K562 (cell line): ENCODE results near the gene SPHK2. TPM values are rescaled to one million over a fixed set of nuclear protein-coding genes. Genes with fewer than 3 reads are reported as not detected.

Source experiments
- ARHGAP35 ChIP-seq: fragments of 450-650 bp; IDR thresholded peaks from 2 replicates; pipeline ENCODE4 v1.6.1; 2018; ENCODE audit not compliant: partially characterized antibody
- HMG20A ChIP-seq: fragments of 450-650 bp; formaldehyde crosslinking; conservative IDR thresholded peaks from 2 replicates; pipeline ENCODE4 v1.4.0; 2020; ENCODE audit warnings: mild to moderate bottlenecking, mixed read lengths
- RAD21 ChIP-seq, 2 experiments: fragments of 250-450 bp in 1 of 2; fragments of 450-650 bp in 1 of 2; sonication (Bioruptor Pico) in 1 of 2; formaldehyde crosslinking in 1 of 2; IDR thresholded peaks in 1 of 2; conservative IDR thresholded peaks in 1 of 2; 2 replicates each; pipeline versions ENCODE4 v1.4.0 to v1.8.0; 2020 to 2022; ENCODE audit warnings: mild to moderate bottlenecking in 2 of 2, moderate library complexity in 1 of 2
- RFX7 ChIP-seq: fragments of 250-450 bp; sonication (Bioruptor Pico); IDR thresholded peaks from 2 replicates; pipeline ENCODE4 v1.5.1; 2021; ENCODE audit warnings: mild to moderate bottlenecking
- TBL1XR1 ChIP-seq, 2 experiments: IDR thresholded peaks; 2 replicates each; pipeline ENCODE4 v1.6.1; 2012; ENCODE audit warnings: improper control_type of control experiment in 2 of 2, low read length in 2 of 2, mild to moderate bottlenecking in 1 of 2
- TFAM ChIP-seq: fragments of 250-450 bp; sonication (Bioruptor Pico); conservative IDR thresholded peaks from 2 replicates; pipeline ENCODE4 v1.5.0; 2021; ENCODE audit warnings: mild to moderate bottlenecking, moderate library complexity
- ZBTB33 ChIP-seq: sonication (generic); formaldehyde crosslinking; IDR thresholded peaks from 2 replicates; pipeline ENCODE4 v1.8.1; 2023; ENCODE audit warnings: mild to moderate bottlenecking, missing genetic modification reagents
- ZKSCAN8 ChIP-seq: fragments of 200-800 bp; sonication (Bioruptor generic); IDR thresholded peaks from 2 replicates; pipeline ENCODE4 v1.6.1; 2016; ENCODE audit warnings: missing genetic modification characterization, missing compliant biosample characterization
- ZNF121 ChIP-seq: sonication (generic); formaldehyde crosslinking; conservative IDR thresholded peaks from 2 replicates; pipeline ENCODE4 v1.8.0; 2022; ENCODE audit warnings: missing genetic modification reagents
- ZNF586 ChIP-seq: fragments of 450-650 bp; formaldehyde crosslinking; conservative IDR thresholded peaks from 2 replicates; pipeline ENCODE4 v1.4.0; 2020; ENCODE audit warnings: mild to moderate bottlenecking, moderate library complexity
- polyA plus RNA-seq, 8 experiments: library from polyadenylated mRNA; depleted of rRNA in 4 of 8; stranded (reverse) in 5 of 8; unstranded in 3 of 8; fragments of >200 nt; fragmentation: Nextera tagmentation in 2 of 8; fragmentation: Illumina TruSeq in 1 of 8; extraction: Ambion mirVana in 2 of 8; extraction: Trizol in 1 of 8; gene quantifications; 2 replicates each; pipeline versions ENCODE4 v1.2.1 to v1.2.3, GENCODE V29; 2011 to 2014; ENCODE audit warnings: inconsistent platforms in 1 of 8, missing spikeins in 1 of 8
- total RNA-seq, 7 experiments: library from RNA; depleted of rRNA in 6 of 7; stranded (reverse); fragments of >200 nt in 6 of 7; fragmentation: Illumina TruSeq in 2 of 7; extraction: Trizol in 2 of 7; gene quantifications; 2 replicates each; pipeline versions ENCODE4 v1.2.1 to v1.2.3, GENCODE V29; 2011 to 2021; ENCODE audit warnings: low replicate concordance in 1 of 7
- TF ChIP-seq, protein P1 (sequence below): fragments of 450-650 bp; IDR thresholded peaks from 2 replicates; pipeline ENCODE4 v1.6.1; 2016; ENCODE audit warnings: low read depth
- TF ChIP-seq, protein P2 (sequence below): sonication (generic); formaldehyde crosslinking; IDR thresholded peaks from 2 replicates; pipeline ENCODE4 v1.8.1; 2022; ENCODE audit warnings: missing genetic modification reagents
- TF ChIP-seq, protein P3 (sequence below): fragments of 450-650 bp; IDR thresholded peaks from 2 replicates; pipeline ENCODE4 v1.6.1; 2017; ENCODE audit warnings: antibody characterized with exemption

Gene SPHK2
- total and polyA plus RNA-seq, 9 of the 15 experiments (the other 6 are each of a cell fraction or from before 2014, with no cell fraction given) = 0.10 to 15.2 (median 2.9) TPM

DNA sequence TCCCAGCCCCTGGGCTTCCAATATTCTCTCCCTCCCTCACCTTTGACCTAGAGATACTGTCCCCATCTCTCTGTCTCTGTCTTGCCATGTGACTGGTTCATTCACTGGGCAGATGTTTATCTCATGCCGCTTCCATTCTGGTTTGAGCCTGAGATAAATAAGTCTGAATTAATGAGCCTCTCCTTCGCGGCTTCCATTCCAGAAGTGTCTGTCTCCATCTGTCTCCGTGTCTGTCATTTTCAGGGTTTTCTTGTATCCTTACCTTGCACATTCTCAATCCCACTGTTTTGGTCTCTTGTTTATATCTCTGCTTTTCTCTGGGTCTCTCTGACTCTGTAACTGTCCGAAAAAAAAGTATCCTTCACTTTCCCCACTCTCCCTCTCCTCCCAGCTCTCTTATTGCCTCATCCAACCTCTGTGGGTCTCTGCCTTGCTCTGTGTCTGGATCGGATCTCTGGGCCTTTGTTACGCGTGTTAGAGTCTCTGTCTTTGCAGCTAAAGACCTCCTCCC is 4.3 kb downstream of the SPHK2 start (continued):
- TF ChIP-seq, protein P1, sequence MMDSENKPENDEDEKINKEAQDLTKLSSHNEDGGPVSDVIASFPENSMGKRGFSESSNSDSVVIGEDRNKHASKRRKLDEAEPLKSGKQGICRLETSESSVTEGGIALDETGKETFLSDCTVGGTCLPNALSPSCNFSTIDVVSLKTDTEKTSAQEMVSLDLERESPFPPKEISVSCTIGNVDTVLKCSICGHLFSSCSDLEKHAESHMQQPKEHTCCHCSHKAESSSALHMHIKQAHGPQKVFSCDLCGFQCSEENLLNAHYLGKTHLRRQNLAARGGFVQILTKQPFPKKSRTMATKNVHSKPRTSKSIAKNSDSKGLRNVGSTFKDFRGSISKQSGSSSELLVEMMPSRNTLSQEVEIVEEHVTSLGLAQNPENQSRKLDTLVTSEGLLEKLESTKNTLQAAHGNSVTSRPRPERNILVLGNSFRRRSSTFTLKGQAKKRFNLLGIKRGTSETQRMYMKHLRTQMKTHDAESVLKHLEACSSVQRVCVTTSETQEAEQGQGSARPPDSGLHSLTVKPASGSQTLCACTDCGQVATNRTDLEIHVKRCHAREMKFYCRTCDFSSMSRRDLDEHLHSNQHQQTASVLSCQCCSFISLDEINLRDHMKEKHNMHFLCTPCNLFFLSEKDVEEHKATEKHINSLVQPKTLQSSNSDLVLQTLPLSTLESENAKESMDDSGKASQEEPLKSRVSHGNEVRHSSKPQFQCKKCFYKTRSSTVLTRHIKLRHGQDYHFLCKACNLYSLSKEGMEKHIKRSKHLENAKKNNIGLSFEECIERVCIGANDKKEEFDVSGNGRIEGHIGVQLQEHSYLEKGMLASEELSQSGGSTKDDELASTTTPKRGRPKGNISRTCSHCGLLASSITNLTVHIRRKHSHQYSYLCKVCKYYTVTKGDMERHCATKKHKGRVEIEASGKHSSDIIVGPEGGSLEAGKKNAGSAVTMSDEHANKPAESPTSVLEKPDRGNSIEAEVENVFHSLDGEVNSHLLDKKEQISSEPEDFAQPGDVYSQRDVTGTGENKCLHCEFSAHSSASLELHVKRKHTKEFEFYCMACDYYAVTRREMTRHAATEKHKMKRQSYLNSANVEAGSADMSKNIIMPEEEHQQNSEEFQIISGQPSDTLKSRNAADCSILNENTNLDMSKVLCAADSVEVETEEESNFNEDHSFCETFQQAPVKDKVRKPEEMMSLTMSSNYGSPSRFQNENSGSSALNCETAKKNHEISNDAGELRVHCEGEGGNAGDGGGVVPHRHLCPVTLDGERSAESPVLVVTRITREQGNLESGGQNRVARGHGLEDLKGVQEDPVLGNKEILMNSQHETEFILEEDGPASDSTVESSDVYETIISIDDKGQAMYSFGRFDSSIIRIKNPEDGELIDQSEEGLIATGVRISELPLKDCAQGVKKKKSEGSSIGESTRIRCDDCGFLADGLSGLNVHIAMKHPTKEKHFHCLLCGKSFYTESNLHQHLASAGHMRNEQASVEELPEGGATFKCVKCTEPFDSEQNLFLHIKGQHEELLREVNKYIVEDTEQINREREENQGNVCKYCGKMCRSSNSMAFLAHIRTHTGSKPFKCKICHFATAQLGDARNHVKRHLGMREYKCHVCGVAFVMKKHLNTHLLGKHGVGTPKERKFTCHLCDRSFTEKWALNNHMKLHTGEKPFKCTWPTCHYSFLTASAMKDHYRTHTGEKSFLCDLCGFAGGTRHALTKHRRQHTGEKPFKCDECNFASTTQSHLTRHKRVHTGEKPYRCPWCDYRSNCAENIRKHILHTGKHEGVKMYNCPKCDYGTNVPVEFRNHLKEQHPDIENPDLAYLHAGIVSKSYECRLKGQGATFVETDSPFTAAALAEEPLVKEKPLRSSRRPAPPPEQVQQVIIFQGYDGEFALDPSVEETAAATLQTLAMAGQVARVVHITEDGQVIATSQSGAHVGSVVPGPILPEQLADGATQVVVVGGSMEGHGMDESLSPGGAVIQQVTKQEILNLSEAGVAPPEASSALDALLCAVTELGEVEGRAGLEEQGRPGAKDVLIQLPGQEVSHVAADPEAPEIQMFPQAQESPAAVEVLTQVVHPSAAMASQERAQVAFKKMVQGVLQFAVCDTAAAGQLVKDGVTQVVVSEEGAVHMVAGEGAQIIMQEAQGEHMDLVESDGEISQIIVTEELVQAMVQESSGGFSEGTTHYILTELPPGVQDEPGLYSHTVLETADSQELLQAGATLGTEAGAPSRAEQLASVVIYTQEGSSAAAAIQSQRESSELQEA = no peak
- no peak for TF ChIP-seq ZKSCAN8 (CRISPR knock-in tag)
- no peak for TF ChIP-seq ZNF586 (CRISPR knock-in tag)
- TF ChIP-seq RAD21 (CRISPR knock-in tag; conservative IDR thresholded peaks at IDR 0.05 in 1 of 2, IDR thresholded peaks at IDR 0.05 in 1 of 2) = no peak
- TF ChIP-seq ZBTB33 = peak; percentile 45; the same call in 1 of the 2 replicates
- no peak; a peak in 1 of 4 replicates for TF ChIP-seq TBL1XR1 (IDR thresholded peaks at IDR 0.05; ENCODE audit: low read length in 2 of 2)
- no peak for TF ChIP-seq TFAM
- no peak for TF ChIP-seq ARHGAP35
- no peak for TF ChIP-seq RFX7 (CRISPR knock-in tag)
- no peak for TF ChIP-seq ZNF121 (CRISPR knock-in tag)
- TF ChIP-seq, protein P2, sequence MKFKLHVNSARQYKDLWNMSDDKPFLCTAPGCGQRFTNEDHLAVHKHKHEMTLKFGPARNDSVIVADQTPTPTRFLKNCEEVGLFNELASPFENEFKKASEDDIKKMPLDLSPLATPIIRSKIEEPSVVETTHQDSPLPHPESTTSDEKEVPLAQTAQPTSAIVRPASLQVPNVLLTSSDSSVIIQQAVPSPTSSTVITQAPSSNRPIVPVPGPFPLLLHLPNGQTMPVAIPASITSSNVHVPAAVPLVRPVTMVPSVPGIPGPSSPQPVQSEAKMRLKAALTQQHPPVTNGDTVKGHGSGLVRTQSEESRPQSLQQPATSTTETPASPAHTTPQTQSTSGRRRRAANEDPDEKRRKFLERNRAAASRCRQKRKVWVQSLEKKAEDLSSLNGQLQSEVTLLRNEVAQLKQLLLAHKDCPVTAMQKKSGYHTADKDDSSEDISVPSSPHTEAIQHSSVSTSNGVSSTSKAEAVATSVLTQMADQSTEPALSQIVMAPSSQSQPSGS (CRISPR knock-in tag) = no peak
- TF ChIP-seq, protein P3, sequence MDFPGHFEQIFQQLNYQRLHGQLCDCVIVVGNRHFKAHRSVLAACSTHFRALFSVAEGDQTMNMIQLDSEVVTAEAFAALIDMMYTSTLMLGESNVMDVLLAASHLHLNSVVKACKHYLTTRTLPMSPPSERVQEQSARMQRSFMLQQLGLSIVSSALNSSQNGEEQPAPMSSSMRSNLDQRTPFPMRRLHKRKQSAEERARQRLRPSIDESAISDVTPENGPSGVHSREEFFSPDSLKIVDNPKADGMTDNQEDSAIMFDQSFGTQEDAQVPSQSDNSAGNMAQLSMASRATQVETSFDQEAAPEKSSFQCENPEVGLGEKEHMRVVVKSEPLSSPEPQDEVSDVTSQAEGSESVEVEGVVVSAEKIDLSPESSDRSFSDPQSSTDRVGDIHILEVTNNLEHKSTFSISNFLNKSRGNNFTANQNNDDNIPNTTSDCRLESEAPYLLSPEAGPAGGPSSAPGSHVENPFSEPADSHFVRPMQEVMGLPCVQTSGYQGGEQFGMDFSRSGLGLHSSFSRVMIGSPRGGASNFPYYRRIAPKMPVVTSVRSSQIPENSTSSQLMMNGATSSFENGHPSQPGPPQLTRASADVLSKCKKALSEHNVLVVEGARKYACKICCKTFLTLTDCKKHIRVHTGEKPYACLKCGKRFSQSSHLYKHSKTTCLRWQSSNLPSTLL = 0 out of 2 replicates have a peak, but pooled peaks have one; percentile 38
- TF ChIP-seq HMG20A (CRISPR knock-in tag) = no peak
- TF ChIP-seq, all 486 proteins: peak for 66
